A549 (cell line): ENCODE measurements around the gene ZPLD1. TPM values are rescaled to one million over a fixed set of nuclear protein-coding genes. Genes with fewer than 3 reads are reported as not detected.

Source experiments
- ATAC-seq, 2 experiments: fragments of 200-7000 bp in 1 of 2; fragments of >200 bp in 1 of 2; cut with Nextera tagmentation in 1 of 2; cut with Tn5 transposase in 1 of 2; 3 replicates each; pipeline versions ENCODE4 v1.8.0 to v1.9.1; 2018 to 2020; ENCODE audit warnings: mild to moderate bottlenecking in 1 of 2, moderate library complexity in 1 of 2
- CTCF ChIA-PET: fragments of 300-600 bp; sonication (Branson Sonifier 250); formaldehyde crosslinking; extraction: SDS; loops from one replicate; lab custom pipeline; 2021; ENCODE audit warnings: antibody characterized with exemption, inconsistent platforms; lab: Yijun Ruan, JAX
- POLR2A ChIA-PET: fragments of 350-600 bp; formaldehyde crosslinking; extraction: SDS; loops from one replicate; lab custom pipeline; 2021; ENCODE audit warnings: antibody characterized with exemption, inconsistent platforms; lab: Yijun Ruan, JAX
- DNase-seq, 2 experiments: peaks; one replicate each; pipeline versions ENCODE4 v3.0.0 to v3.0.0-alpha.2; 2011 to 2016; ENCODE audit warnings: low read depth in 1 of 2, low spot score in 1 of 2
- FAIRE-seq: peaks from 2 replicates; lab custom pipeline; 2011; peaks lifted over from hg19 to GRCh38; lab: Jason Lieb, UNC
- H3K27ac ChIP-seq, 2 experiments: fragments of >200 bp; sonication (Bioruptor Twin); formaldehyde crosslinking; 3 replicates each; pipeline ENCODE4 v1.5.1; 2016 to 2017
- H3K4me1 ChIP-seq: fragments of >200 bp; sonication (Bioruptor Twin); formaldehyde crosslinking; 3 replicates; pipeline ENCODE4 v1.6.1; 2016
- H3K4me2 ChIP-seq: fragments of >200 bp; sonication (Bioruptor Twin); formaldehyde crosslinking; 3 replicates; pipeline ENCODE4 v1.6.1; 2016
- H3K4me3 ChIP-seq: fragments of >200 bp; sonication (Bioruptor Twin); formaldehyde crosslinking; 3 replicates; pipeline ENCODE4 v1.5.1; 2016
- H3K9me3 ChIP-seq: fragments of >200 bp; sonication (Bioruptor Twin); formaldehyde crosslinking; 3 replicates; pipeline ENCODE4 v1.6.1; 2016
- CBX2 ChIP-seq: fragments of 200-600 bp; sonication (generic); IDR thresholded peaks from 2 replicates; pipeline ENCODE4 v1.6.1; 2016; ENCODE audit warnings: low read depth, mild to moderate bottlenecking, borderline replicate concordance
- CBX8 ChIP-seq: fragments of 200-600 bp; sonication (generic); IDR thresholded peaks from 2 replicates; pipeline ENCODE4 v1.6.1; 2016
- CEBPB ChIP-seq, 2 experiments: fragments of >200 bp in 1 of 2; sonication (Bioruptor Twin) in 1 of 2; formaldehyde crosslinking in 1 of 2; IDR thresholded peaks; 2 replicates each; pipeline ENCODE4 v1.6.1; 2012 to 2016
- CHD4 ChIP-seq: fragments of 200-600 bp; sonication (generic); IDR thresholded peaks from 2 replicates; pipeline ENCODE4 v1.6.1; 2016; ENCODE audit warnings: antibody characterized with exemption, mild to moderate bottlenecking, borderline replicate concordance
- CTCF ChIP-seq: fragments of >200 bp; sonication (Bioruptor Twin); formaldehyde crosslinking; IDR thresholded peaks from 3 replicates; pipeline ENCODE4 v1.5.1; 2016
- EHF ChIP-seq: fragments of 250-450 bp; sonication (Bioruptor Pico); IDR thresholded peaks from 2 replicates; pipeline ENCODE4 v1.5.0; 2020; ENCODE audit warnings: mild to moderate bottlenecking
- EP300 ChIP-seq, 2 experiments: fragments of >200 bp; sonication (Bioruptor Twin); formaldehyde crosslinking; IDR thresholded peaks; 2 replicates in 1 of 2; 3 replicates in 1 of 2; pipeline ENCODE4 v1.6.1; 2016 to 2017
- ESRRA ChIP-seq: fragments of 150-350 bp; IDR thresholded peaks from 2 replicates; pipeline ENCODE4 v1.6.1; 2014; ENCODE audit warnings: mild to moderate bottlenecking, low read length, borderline replicate concordance
- FOSB ChIP-seq: fragments of 250-450 bp; sonication (Bioruptor Pico); IDR thresholded peaks from 2 replicates; pipeline ENCODE4 v1.5.0; 2020; ENCODE audit warnings: mild to moderate bottlenecking, moderate library complexity
- FOXS1 ChIP-seq: fragments of 250-450 bp; sonication (Bioruptor Pico); IDR thresholded peaks from 2 replicates; pipeline ENCODE4 v1.5.0; 2020; ENCODE audit warnings: mild to moderate bottlenecking, moderate library complexity
- HOXA7 ChIP-seq: fragments of 250-450 bp; sonication (Bioruptor Pico); IDR thresholded peaks from 2 replicates; pipeline ENCODE4 v1.5.0; 2020; ENCODE audit warnings: mild to moderate bottlenecking, moderate library complexity
- HOXB13 ChIP-seq: fragments of 250-450 bp; sonication (Bioruptor Pico); IDR thresholded peaks from 2 replicates; pipeline ENCODE4 v1.5.0; 2020; ENCODE audit warnings: low read depth, mild to moderate bottlenecking, moderate library complexity
- HOXB5 ChIP-seq: fragments of 250-450 bp; sonication (Bioruptor Pico); IDR thresholded peaks from 2 replicates; pipeline ENCODE4 v1.5.0; 2020; ENCODE audit warnings: mild to moderate bottlenecking, moderate library complexity
- JUN ChIP-seq, 2 experiments: fragments of >200 bp; sonication (Bioruptor Twin); formaldehyde crosslinking; IDR thresholded peaks; 2 replicates in 1 of 2; 3 replicates in 1 of 2; pipeline ENCODE4 v1.6.1; 2016 to 2017
- KDM5A ChIP-seq: fragments of 200-600 bp; sonication (generic); IDR thresholded peaks from 2 replicates; pipeline ENCODE4 v1.6.1; 2016; ENCODE audit warnings: antibody characterized with exemption, mild to moderate bottlenecking
- MYC ChIP-seq: IDR thresholded peaks from 2 replicates; pipeline ENCODE4 v1.6.1; 2012; ENCODE audit warnings: mild to moderate bottlenecking, inconsistent platforms, low read length, improper control_type of control experiment, borderline replicate concordance
- NFE2L2 ChIP-seq: fragments of 150-350 bp; conservative IDR thresholded peaks from 2 replicates; pipeline ENCODE4 v1.6.1; 2014; ENCODE audit warnings: low read length
- NPAS2 ChIP-seq: fragments of 250-450 bp; sonication (Bioruptor Pico); IDR thresholded peaks from 2 replicates; pipeline ENCODE4 v1.8.0; 2022; ENCODE audit warnings: mild to moderate bottlenecking, moderate library complexity, borderline replicate concordance
- NR3C1 ChIP-seq: fragments of >200 bp; sonication (Bioruptor Twin); formaldehyde crosslinking; IDR thresholded peaks from 3 replicates; pipeline ENCODE4 v1.6.1; 2017
- POLR2A ChIP-seq: IDR thresholded peaks from 2 replicates; pipeline ENCODE4 v1.6.1; 2012; ENCODE audit warnings: mild to moderate bottlenecking, low read length
- POLR2AphosphoS2 ChIP-seq: conservative IDR thresholded peaks from 2 replicates; pipeline ENCODE4 v1.6.1; 2012; ENCODE audit warnings: low read length, improper control_type of control experiment, inconsistent platforms
- RARB ChIP-seq: fragments of 250-450 bp; sonication (Bioruptor Pico); IDR thresholded peaks from 2 replicates; pipeline ENCODE4 v1.8.0; 2021; ENCODE audit warnings: mild to moderate bottlenecking, moderate library complexity
- SMC3 ChIP-seq: fragments of >200 bp; sonication (Bioruptor Twin); formaldehyde crosslinking; IDR thresholded peaks from 3 replicates; pipeline ENCODE4 v1.6.1; 2018; ENCODE audit warnings: inconsistent platforms
- TFCP2L1 ChIP-seq: fragments of 250-450 bp; sonication (Bioruptor Pico); IDR thresholded peaks from 2 replicates; pipeline ENCODE4 v1.5.0; 2021; ENCODE audit warnings: mild to moderate bottlenecking
- TP53 ChIP-seq: fragments of 250-450 bp; sonication (Bioruptor Pico); IDR thresholded peaks from 2 replicates; pipeline ENCODE4 v1.5.0; 2021; ENCODE audit warnings: mild to moderate bottlenecking, moderate library complexity
- USF2 ChIP-seq: fragments of 450-650 bp; IDR thresholded peaks from 2 replicates; pipeline ENCODE4 v1.6.1; 2014; ENCODE audit warnings: antibody characterized with exemption
- ZC3H11A ChIP-seq: fragments of 450-650 bp; IDR thresholded peaks from 2 replicates; pipeline ENCODE4 v1.6.1; 2014; ENCODE audit warnings: antibody characterized with exemption, mild to moderate bottlenecking
- ZFP36 ChIP-seq: fragments of 450-650 bp; IDR thresholded peaks from 2 replicates; pipeline ENCODE4 v1.6.1; 2014; ENCODE audit warnings: borderline replicate concordance; ENCODE audit not compliant: partially characterized antibody
- ZNF302 ChIP-seq: fragments of 250-450 bp; sonication (Bioruptor Pico); IDR thresholded peaks from 2 replicates; pipeline ENCODE4 v1.9.0; 2021; ENCODE audit warnings: inconsistent platforms, mild to moderate bottlenecking, moderate library complexity
- WGBS: methylation state at CpG from one replicate; pipeline ENCODE4 v1.1.6; 2017; ENCODE audit errors: missing lambda C conversion rate; 5-methylcytosine and 5-hydroxymethylcytosine counted together
- polyA plus RNA-seq, 4 experiments: library from polyadenylated mRNA; depleted of rRNA in 3 of 4; stranded (reverse); fragments of >200 nt; fragmentation: RNase III in 1 of 4; extraction: RNeasy Plus Mini Kit Qiagen cat#74134 plus additional on column Dnase treatment in 1 of 4; gene quantifications; 2 replicates in 3 of 4; 3 replicates in 1 of 4; pipeline ENCODE4 v1.2.3, GENCODE V29; 2011 to 2017

ZPLD1 gene
- polyA plus RNA-seq, 2 of the 4 experiments (the other 2 are of a cell fraction) = 0.03 to 0.05 TPM

GRCh38 chr3:102391491-102391890, 43.3 kb upstream of the ZPLD1 start:
- CTCF ChIA-PET = no interaction called here
- H3K9me3 ChIP-seq = no peaks in the 10 kb centered on the region
- no peak overlapping the region for H3K27ac ChIP-seq
- H3K4me2 ChIP-seq = no peak overlapping the region
- WGBS = 3% methylated on average over 2 of the region's 2 CpGs
- no peaks in the 10 kb centered on the region for H3K4me1 ChIP-seq
- no peak for DNase-seq
- no peak for ATAC-seq
- FAIRE-seq = no peak
- TF ChIP-seq FOXS1 (CRISPR knock-in tag) (no peak), TP53 (CRISPR knock-in tag) (no peak), EHF (CRISPR knock-in tag) (no peak), SMC3 (no peak), FOSB (CRISPR knock-in tag) (no peak), HOXB5 (CRISPR knock-in tag) (no peak), USF2 (no peak), NR3C1 (no peak), NFE2L2 (no peak), CBX2 (no peak), MYC (no peak), CTCF (no peak), TFCP2L1 (CRISPR knock-in tag) (no peak), CBX8 (no peak), CEBPB (IDR thresholded peaks at IDR 0.05) (no peak)
- H3K4me3 ChIP-seq = no peak overlapping the region
- POLR2A ChIA-PET = no interaction called here

- TF ChIP-seq ZNF302 (CRISPR knock-in tag) (no peak), POLR2A (no peak), KDM5A (no peak), POLR2AphosphoS2 (no peak), SMC3 (no peak), CBX2 (no peak), EP300 (IDR thresholded peaks at IDR 0.05) (no peak)
- Histone ChIP-seq H3K4me1 (no peaks in the 10 kb centered on the region), H3K9me3 (no peaks in the 10 kb centered on the region), H3K4me2 (no peak overlapping the region), H3K4me3 (no peak overlapping the region), H3K27ac (no peak overlapping the region)
- POLR2A ChIA-PET = no interaction called here
- ATAC-seq (no peak), FAIRE-seq (no peak), DNase-seq (no peak)
- CTCF ChIA-PET = interaction anchor here (1.3 kb wide), 1 partner anchor 10 kb away, joined by 6 read pairs; no protein-coding TSS in a partner anchor
- 3% methylated on average over 1 of the region's 1 CpG for WGBS
Measured at GRCh38 chr3:102394517-102394916, 40.3 kb upstream of the ZPLD1 start.

- H3K4me1 ChIP-seq = no peaks in the 10 kb centered on the region
- no peak for ATAC-seq
- TF ChIP-seq RARB (no peak), NR3C1 (no peak), TP53 (CRISPR knock-in tag) (no peak), NPAS2 (CRISPR knock-in tag) (no peak), ESRRA (no peak), FOXS1 (CRISPR knock-in tag) (no peak), CHD4 (no peak), KDM5A (no peak), POLR2A (no peak), JUN (IDR thresholded peaks at IDR 0.05) (no peak), HOXB5 (CRISPR knock-in tag) (no peak), ZFP36 (no peak), HOXB13 (no peak), SMC3 (no peak), ZC3H11A (no peak), CEBPB (IDR thresholded peaks at IDR 0.05) (no peak), HOXA7 (CRISPR knock-in tag) (no peak), TFCP2L1 (CRISPR knock-in tag) (no peak)
- TF ChIP-seq, all 56 proteins: peak for 0
- DNase-seq = no peak
- Histone ChIP-seq H3K27ac (no peak overlapping the region), H3K4me3 (no peak overlapping the region), H3K4me2 (no peak overlapping the region), H3K9me3 (no peaks in the 10 kb centered on the region)
- POLR2A ChIA-PET = no interaction called here
- WGBS = 72% methylated on average over 1 of the region's 1 CpG
- CTCF ChIA-PET = interaction anchor here (1.0 kb wide), 1 partner anchor 169 kb away, joined by 3 read pairs; no protein-coding TSS in a partner anchor
- FAIRE-seq = no peak
Measured at GRCh38 chr3:102398176-102398575, 36.6 kb upstream of the ZPLD1 start.
